ENCODE measurements around the gene DTL. TPM values are rescaled to one million over a fixed set of nuclear protein-coding genes. Genes with fewer than 3 reads are reported as not detected.

DTL gene
- total RNA-seq, 1 donor from 2014 or later: 1.6 TPM

GRCh38 chr1:212035835-212036605 is 472 bp downstream of the DTL start:
- DNase-seq (ENCODE audit: low spot score): no peak

GRCh38 chr1:212037900-212038299 is 2.4 kb downstream of the DTL start:
- DNase-seq (ENCODE audit: low spot score): no peak

- DNase-seq (ENCODE audit: low spot score): no peak
Measured at GRCh38 chr1:212039622-212040021, 4.1 kb downstream of the DTL start.

- DNase-seq (ENCODE audit: low spot score): no peak
Measured at GRCh38 chr1:212040629-212041412, 5.3 kb downstream of the DTL start.

- DNase-seq (ENCODE audit: low spot score): no peak
Measured at GRCh38 chr1:212042436-212042835, 6.9 kb downstream of the DTL start.

- no peak for DNase-seq (ENCODE audit: low spot score)
Measured at GRCh38 chr1:212044851-212045250, 9.3 kb downstream of the DTL start.

GRCh38 chr1:212045981-212046380 is 10.4 kb downstream of the DTL start:
- no peak for DNase-seq (ENCODE audit: low spot score)

- no peak for DNase-seq (ENCODE audit: low spot score)
Measured at GRCh38 chr1:212053993-212054392, 18.4 kb downstream of the DTL start.

- DNase-seq (ENCODE audit: low spot score): no peak
Measured at GRCh38 chr1:212055333-212055732, 19.8 kb downstream of the DTL start.

- no peak for DNase-seq (ENCODE audit: low spot score)
Measured at GRCh38 chr1:212060632-212061472, 25.3 kb downstream of the DTL start.

GRCh38 chr1:212062832-212063438 is 27.4 kb downstream of the DTL start:
- no peak for DNase-seq (ENCODE audit: low spot score)

GRCh38 chr1:212067787-212068186 is 32.2 kb downstream of the DTL start:
- DNase-seq (ENCODE audit: low spot score): no peak

- no peak for DNase-seq (ENCODE audit: low spot score)
Measured at GRCh38 chr1:212070720-212071302, 35.3 kb downstream of the DTL start.

- DNase-seq (ENCODE audit: low spot score): no peak
Measured at GRCh38 chr1:212072047-212072446, 36.5 kb downstream of the DTL start.

- no peak for DNase-seq (ENCODE audit: low spot score)
Measured at GRCh38 chr1:212073490-212073889, 37.9 kb downstream of the DTL start.

- no peak for DNase-seq (ENCODE audit: low spot score)
Measured at GRCh38 chr1:212074313-212074712, 38.8 kb downstream of the DTL start.

- no peak for DNase-seq (ENCODE audit: low spot score)
Measured at GRCh38 chr1:212074856-212075255, 39.3 kb downstream of the DTL start.

- DNase-seq (ENCODE audit: low spot score): no peak
Measured at GRCh38 chr1:212077028-212077427, 41.5 kb downstream of the DTL start.

- no peak for DNase-seq (ENCODE audit: low spot score)
Measured at GRCh38 chr1:212078826-212079225, 43.3 kb downstream of the DTL start.

GRCh38 chr1:212082765-212083406 is 47.3 kb downstream of the DTL start:
- no peak for DNase-seq (ENCODE audit: low spot score)

Measured in ureter (tissue), 1 donor.